Activated T-cell treated with anti-CD3 and anti-CD28 coated beads, Interleukin-2, amount 50 U/mL, for 72 hours (primary cell): Measurements from ENCODE around the gene GAGE13. TPM values are rescaled to one million over a fixed set of nuclear protein-coding genes. Genes with fewer than 3 reads are reported as not detected.
"Not testable (repeated sequence)": the region's sequence is repeated elsewhere in the genome, so short reads cannot be mapped to it uniquely, and the experiment has no call there.

ENCODE experiments used
- ATAC-seq, 2 donors: fragments of 150-1000 bp; cut with Tn5 transposase; replicated peaks in 1 of 2; 2 replicates each; pipeline ENCODE4 v1.10.0; 2021; ENCODE audit warnings: moderate library complexity in 2 of 2, mild to moderate bottlenecking in 1 of 2
- DNase-seq, 2 donors: peaks; one replicate each; pipeline ENCODE4 v3.0.0; 2021 to 2022; ENCODE audit warnings: mixed read lengths in 1 of 2
- H3K27ac Mint-ChIP-seq: one replicate; pipeline ENCODE4 v1.8.0; 2022; ENCODE audit warnings: mild to moderate bottlenecking, moderate library complexity, mixed read lengths
- H3K27me3 Mint-ChIP-seq: one replicate; pipeline ENCODE4 v1.8.0; 2022; ENCODE audit warnings: low read depth, mixed read lengths
- H3K36me3 Mint-ChIP-seq, 2 donors: one replicate each; pipeline ENCODE4 v1.8.0; 2022; ENCODE audit warnings: mixed read lengths in 2 of 2, mild to moderate bottlenecking in 1 of 2; ENCODE audit not compliant: insufficient read depth in 2 of 2
- H3K4me1 Mint-ChIP-seq: one replicate; pipeline ENCODE4 v1.8.0; 2022; ENCODE audit warnings: low read depth, mixed read lengths
- H3K4me3 Mint-ChIP-seq, 2 donors: one replicate each; pipeline ENCODE4 v1.8.0; 2022; ENCODE audit warnings: mild to moderate bottlenecking in 2 of 2, mixed read lengths in 2 of 2, moderate library complexity in 2 of 2
- H3K9me3 Mint-ChIP-seq, 2 donors: one replicate each; pipeline ENCODE4 v1.8.0; 2022; ENCODE audit warnings: mixed read lengths in 2 of 2
- total RNA-seq, 2 donors: library from RNA; stranded (reverse); gene quantifications; one replicate each; pipeline ENCODE4 v1.2.3, GENCODE V29; 2022

GAGE13 gene
- total RNA-seq, 2 donors from 2014 or later = not detected

- not testable (repeated sequence) for H3K27ac Mint-ChIP-seq, H3K4me1 Mint-ChIP-seq, H3K36me3 Mint-ChIP-seq, ATAC-seq, DNase-seq, H3K4me3 Mint-ChIP-seq, H3K9me3 Mint-ChIP-seq, H3K27me3 Mint-ChIP-seq
Observed at GRCh38 chrX:49346150-49346549, 14.8 kb downstream of the GAGE13 start.

Other genes with a start within 250 kb of the GAGE13 start
- gene GPKOW, start 207.8 kb upstream of the GAGE13 start, total RNA-seq = 10 to 100 TPM; 14.7 to 17.8 TPM
- gene MAGIX, start 168.8 kb upstream of the GAGE13 start, total RNA-seq = under 1 TPM; 0.84 to 0.93 TPM
- gene PLP2, start 159.7 kb upstream of the GAGE13 start, total RNA-seq = 100 to 1,000 TPM; 232 to 266 TPM
- 10 to 100 TPM; 17.4 to 17.6 TPM for gene PRICKLE3, start 145.2 kb upstream of the GAGE13 start, total RNA-seq
- gene SYP, start 131.4 kb upstream of the GAGE13 start, total RNA-seq = 10 to 100 TPM in 1 of 2 donors, 1 to 10 TPM in 1; 8.7 to 15.9 TPM
- 1 to 10 TPM; 3.4 to 4.1 TPM for gene CACNA1F, start 98.2 kb upstream of the GAGE13 start, total RNA-seq
- 10 to 100 TPM; 24.5 to 27.2 TPM for gene CCDC22, start 96.1 kb upstream of the GAGE13 start, total RNA-seq
- gene FOXP3, start 66.9 kb upstream of the GAGE13 start, total RNA-seq = 10 to 100 TPM; 16.7 to 22.8 TPM
- 10 to 100 TPM in 1 of 2 donors, 1 to 10 TPM in 1; 9.8 to 16.1 TPM for gene PPP1R3F, start 61.8 kb upstream of the GAGE13 start, total RNA-seq
- not detected for gene GAGE10, start 27.9 kb upstream of the GAGE13 start, total RNA-seq
- gene GAGE12J, start 9.5 kb upstream of the GAGE13 start, total RNA-seq = not detected
- gene GAGE12C, start 200.6 kb downstream of the GAGE13 start, total RNA-seq = not detected
- gene GAGE12D, start 210.2 kb downstream of the GAGE13 start, total RNA-seq = not detected
- gene GAGE12E, start 219.7 kb downstream of the GAGE13 start, total RNA-seq = not detected
- not detected for gene GAGE12F, start 229.3 kb downstream of the GAGE13 start, total RNA-seq
- not detected for gene GAGE12G, start 238.8 kb downstream of the GAGE13 start, total RNA-seq
- not detected for gene GAGE12H, start 248.4 kb downstream of the GAGE13 start, total RNA-seq